RPMI8226 (cell line): ENCODE results near the gene S100A6.
"Not testable (repeated sequence)": the region's sequence is repeated elsewhere in the genome, so short reads cannot be mapped to it uniquely, and the experiment has no call there.

Source experiments
- DNase-seq: peaks from one replicate; pipeline ENCODE4 v3.0.0-alpha.2; 2015

Gene S100A6

DNA sequence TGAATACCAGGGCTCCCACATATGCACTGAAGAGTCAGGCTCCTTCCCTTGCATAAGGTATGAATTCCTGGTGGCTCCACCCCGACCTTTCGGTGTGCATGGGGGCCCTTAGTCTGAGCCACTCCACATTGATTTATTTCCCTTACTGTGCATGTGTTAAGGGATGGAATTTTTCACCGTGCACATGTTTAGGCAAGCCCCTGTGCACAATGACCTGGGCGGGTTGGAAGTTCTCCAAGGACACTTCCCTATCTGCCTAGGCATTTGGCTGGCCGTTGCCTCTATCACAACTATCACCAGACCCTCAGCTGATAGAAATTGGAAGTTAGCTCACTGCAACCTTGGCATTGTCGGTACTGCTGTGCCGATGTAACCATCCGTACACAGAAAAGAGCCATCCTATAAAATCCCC is 9.7 kb downstream of the S100A6 start:
- no peak for DNase-seq

DNA sequence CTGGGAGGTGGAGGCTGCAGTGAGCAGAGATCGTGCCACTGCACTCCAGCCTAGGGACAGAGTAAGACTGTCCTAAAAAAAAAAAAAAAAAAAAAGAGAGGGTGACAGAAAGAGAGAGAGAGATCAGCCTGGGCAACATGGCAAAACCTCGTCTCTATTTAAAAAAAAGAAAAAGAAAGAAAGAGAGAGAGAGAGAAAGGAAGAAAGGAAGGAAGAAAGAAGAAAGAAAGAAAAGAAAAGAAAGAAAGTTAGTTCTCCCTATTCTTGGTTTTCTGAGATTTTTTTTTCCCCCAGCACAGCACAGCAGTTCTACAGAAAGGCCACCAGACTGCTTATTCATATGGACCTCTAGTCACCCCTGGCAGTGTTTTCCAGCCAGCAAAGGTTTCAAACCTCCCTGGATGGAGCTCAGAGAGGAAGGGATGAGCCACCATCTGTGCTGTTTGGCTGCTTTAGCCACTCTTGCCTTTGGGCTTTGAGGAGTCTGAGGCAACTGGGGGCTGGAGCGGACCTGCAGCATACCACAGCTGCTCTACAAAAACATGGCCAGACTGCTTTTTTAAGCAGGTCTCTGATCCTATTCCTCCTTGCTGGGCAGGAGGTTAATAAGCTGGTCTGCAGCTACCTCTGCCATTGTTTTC is 10.6 kb downstream of the S100A6 start:
- no peak for DNase-seq

DNA sequence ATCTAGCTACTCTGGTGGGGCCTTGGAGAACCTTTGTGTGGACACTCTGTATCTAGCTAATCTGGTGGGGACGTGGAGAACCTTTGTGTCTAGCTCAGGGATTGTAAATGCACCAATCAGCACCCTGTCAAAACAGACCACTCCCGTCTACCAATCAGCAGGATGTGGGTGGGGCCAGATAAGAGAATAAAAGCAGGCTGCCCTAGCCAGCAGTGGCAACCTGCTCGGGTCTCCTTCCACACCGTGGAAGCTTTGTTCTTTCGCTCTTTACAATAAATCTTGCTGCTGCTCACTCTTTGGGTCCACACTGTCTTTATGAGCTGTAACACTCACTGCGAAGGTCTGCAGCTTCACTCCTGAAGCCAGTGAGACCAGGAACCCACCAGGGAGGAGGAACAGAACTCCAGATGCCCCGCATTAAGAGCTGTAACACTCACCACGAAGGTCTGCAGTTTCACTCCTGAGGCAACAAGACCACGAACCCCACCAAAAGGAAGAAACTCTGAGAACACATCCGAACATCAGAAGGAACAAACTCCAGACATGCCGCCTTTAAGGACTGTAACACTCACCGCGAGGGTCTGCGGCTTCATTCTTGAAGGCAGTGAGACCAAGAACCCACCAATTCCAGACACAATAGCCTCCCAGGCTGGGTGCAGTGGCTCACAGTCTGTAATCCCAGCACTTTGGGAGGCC is 13.3 kb downstream of the S100A6 start:
- DNase-seq = not testable (repeated sequence)

DNA sequence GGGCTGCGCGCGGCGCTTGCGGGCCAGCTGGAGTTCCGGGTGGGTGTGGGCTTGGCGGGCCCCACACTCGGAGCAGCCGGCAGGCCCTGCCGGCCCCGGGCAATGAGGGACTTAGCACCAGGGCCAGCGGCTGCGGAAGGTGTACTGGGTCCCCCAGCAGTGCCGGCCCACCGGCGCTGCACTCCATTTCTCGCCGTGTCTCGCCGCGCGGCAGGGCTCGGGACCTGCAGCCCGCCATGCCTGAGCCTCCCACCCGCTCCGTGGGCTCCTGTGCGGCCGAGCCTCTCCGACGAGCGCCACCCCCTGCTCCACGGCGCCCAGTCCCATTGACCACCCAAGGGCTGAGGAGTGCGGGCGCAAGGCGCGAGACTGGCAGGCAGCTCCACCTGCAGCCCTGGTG is 14.0 kb downstream of the S100A6 start:
- not testable (repeated sequence) for DNase-seq

DNA sequence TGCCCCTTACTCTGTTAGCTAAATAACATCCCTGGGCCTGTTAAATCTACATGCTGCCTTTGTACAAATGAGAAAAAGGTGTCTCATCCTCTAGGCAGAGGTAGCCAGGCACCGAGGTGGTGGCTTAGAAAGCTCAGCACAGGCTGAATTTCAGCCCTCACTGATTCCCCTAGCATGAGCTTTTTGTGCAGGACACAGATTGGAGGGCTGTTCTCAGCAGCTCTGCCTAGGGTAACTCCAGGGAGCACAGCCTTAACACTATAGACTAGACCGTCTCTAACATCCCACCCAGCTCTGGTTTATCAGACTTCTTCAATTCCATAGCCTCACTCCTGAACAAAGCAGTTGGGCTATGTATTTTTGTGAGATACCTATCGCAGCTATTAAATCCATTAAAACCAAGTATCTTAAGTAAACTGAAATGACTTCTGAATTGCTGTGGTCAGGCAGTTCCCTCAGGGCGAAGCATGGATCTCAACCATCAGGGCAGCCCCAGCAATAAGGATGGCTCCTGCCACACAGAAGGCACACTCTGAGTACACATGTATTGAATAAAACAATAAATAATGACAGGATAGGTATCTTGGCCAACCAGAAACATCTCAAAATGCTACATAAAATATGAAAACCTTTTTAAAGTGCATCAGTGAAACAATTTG is 14.8 kb downstream of the S100A6 start:
- DNase-seq = no peak

DNA sequence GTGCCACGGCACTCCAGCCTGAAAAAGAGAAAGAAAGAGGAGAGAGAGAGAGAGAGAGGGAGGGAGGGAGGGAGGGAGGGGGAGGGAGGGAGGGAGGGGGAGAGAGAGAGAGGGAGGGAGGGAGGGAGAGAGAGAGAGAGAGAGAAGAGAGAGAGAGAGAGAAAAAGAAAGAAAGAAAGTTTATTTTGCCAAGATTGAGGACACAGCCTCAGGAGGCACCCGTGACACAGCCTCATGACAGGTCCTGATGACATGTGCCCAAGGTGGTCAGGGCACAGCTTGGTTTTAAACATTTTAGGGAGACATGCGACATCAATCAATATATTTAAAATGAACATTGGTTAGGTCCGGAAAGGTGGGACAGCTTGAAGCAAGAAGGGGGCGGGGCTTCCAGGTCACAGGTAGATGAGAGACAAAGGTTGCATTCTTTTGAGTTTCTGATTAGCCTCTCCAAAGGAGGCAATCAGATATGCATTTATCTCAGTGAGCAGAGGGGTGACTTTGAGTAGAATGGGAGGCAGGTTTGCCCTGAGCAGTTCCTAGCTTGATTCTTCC is 15.6 kb downstream of the S100A6 start:
- not testable (repeated sequence) for DNase-seq

DNA sequence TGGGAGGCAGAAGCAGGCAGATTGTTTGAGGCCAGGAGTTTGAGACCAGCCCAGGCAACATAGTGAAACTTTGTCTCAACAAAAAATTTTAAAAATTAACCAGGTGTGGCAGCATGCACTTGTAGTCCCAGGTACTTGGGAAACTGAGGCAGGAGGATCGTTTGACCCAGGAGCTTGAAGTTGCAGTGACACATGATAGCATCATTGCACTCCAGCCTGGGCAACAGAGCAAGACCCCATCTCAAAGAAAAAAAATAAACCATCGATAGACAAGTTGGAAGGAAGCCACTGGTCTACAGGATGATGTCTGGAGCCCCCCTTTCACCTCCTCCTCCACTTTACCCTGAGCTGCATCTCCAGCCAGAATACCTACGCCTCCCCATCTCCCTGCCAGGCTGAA is 16.5 kb downstream of the S100A6 start:
- no peak for DNase-seq

DNA sequence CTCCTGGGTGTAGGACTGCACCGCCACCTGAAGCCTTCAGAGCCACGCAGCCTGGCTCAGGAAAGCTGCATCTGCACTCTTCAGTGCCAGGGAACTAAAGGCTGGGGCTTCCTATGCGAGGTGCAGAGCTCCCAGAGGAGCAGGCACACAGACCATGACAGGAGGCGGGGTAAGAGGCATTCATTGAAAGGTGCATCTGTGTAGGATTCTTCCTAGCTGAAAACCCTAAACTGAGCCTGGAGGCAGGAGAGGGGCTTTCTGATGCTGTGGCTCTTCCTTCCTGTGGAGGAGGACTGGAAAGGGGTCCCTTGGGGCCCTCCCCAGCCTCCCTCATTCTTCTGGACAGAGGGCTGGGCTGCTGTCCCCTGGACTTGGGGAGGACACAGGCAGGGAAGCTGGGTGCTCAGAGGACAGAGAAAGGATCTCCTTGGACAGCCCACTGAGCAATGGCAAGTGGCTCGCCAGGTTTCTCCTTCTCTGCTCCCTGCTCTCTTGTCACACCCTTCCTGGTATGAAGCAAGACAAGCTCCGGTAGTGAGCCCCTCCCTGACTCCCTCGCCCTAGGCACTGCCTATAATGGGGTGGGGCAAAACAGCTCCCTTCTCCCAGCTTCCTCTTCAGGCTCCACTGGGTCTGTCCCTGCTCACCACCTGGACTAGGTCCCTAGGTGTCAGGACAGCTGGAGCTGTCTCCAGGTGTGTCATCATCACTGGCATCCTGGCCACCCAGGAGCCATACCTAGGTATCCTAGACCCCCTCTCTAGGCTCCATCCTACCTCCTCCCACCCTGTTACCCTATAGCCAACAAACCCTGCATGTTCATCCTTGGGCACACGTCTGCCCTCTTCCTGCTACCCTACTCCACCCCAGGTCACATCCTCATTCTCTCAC is 20.0 kb downstream of the S100A6 start:
- no peak for DNase-seq

DNA sequence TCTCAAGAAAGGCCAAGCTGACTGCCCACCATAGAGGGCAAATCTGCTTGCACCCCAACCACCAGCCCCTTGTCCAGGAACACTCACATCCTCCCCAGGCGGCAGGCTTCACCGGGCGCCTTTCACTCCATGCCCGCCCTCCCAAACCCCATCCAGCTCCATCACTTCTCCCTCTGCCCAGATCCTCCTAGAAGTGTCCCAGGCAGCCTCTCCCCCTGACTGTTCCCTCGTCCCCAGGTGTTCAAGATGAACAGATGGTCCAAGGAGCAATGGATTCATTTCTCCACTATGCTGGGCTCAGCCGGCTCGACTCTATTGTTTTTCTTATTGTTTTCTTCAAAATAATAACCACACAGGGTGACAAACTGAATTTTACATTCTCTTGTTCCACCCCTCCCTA is 22.1 kb downstream of the S100A6 start:
- no peak for DNase-seq

DNA sequence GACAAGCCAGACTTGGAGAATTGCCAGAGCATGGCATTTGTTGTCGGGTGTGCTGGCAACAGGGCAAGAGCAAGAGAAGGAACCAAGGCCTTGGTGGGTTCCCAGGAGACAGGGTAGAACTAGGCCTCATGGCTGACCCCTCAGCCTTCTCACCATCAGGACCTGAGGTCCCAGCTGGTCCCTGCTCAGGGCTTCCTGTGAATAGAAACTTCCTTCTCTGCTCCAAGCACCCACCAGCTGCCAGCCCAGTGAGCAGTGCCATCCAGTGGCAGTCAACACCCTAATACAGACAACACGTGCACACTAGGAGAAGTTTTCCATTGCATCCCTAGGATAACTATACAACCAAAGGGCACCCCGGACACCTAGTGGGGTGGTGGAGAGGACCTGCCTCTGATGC is 22.8 kb downstream of the S100A6 start:
- peak; percentile 38 for DNase-seq

DNA sequence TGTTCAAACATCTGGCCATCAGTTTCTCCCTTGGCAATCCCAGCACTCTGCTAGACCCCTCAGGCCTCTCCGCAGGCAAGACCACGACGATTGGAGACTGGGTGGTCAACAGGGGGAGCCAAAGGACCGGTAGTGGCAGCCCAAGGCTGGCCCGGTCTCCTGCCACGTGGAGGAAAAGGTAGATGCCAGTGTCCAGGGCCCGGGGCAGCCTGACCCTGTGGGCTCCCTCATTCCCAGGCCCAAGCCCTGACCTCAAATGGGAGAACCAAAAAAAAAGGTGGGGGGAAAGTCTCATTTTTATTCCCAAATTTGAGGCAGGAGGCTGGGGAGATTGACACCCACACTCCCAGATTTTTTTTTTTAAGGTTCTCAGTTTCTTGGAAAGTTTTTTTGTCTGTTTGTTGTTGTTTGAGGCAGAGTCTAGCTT is 24.8 kb downstream of the S100A6 start:
- DNase-seq = peak; percentile 90

DNA sequence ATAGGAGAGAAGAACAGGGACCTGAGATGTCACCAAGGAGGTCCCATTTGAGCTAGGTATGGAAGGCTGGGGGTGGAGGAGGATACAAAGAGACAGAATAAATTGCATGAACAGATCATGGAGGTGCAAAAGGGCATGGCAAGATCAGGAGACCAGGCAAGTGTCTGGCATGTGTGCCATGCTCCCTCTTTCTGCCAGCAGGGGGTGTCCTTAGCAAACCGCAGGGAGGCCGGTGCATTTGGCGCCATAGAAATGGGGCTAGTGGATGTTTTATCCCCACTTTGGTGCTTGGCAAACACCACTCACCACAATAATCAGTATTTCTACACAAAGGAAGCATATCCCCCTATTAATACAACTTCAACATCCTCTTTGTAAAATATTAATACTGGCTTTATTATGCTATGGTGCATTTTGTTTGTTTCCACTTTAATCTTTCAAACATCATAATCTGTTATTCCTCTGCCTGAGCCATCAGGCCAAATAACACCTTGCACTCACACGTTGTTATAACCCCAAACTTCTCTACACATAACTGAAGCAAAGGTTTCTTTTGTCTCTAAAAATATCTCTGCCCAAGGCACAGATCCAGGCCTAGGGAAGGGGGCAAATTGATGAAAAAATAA is 25.9 kb downstream of the S100A6 start:
- peak; percentile 82 for DNase-seq

DNA sequence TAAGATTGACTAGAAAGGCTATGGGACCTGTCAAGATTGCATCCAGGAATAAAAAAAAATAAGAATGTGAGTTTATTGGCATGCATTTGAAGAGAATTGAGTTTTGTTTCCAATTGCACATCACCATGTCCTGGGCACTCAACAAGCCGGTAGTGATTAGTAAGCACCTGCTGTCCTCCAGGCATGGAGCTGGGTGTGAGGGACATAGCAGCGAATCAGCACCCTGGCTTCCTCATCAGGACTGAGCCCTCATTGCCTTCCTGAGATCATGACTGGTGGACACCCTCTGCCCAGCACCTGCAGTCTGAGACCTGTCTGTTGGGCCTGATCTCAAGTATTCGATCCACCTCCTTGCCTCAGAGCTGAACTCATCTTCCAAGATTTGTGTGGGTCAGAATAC is 26.8 kb downstream of the S100A6 start:
- DNase-seq = no peak

DNA sequence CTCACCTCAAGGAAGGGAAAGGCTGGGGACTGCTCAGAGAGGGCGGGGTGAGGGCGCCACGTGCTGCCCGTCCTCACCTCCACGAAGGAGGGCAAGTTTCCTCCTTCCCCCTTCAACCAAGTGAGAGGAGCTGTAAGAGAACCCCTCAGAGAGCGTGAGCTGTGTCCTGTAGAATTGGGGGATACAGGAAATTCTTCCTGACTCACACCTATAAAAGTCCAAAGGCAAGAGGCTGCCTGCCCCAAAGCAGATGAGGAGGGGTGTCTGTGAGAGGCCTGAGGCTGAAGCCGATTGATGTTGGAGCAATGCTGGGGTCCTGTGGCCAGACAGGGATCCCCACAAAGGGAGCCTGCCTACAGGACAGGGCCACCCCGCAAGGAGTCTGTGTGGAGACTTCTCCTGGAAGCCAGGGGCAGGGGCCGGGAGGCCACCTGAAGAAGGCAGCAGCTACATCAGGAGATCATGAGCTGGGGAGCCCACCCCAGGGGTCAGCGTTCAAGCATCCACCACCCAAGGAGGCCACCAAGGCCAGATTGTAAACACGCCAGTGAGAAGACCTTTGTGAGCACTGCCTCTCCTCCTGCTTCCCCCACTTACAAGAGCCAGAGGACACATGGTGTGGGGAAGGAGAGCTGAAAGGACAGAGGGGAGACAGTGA is 27.7 kb downstream of the S100A6 start:
- no peak for DNase-seq

DNA sequence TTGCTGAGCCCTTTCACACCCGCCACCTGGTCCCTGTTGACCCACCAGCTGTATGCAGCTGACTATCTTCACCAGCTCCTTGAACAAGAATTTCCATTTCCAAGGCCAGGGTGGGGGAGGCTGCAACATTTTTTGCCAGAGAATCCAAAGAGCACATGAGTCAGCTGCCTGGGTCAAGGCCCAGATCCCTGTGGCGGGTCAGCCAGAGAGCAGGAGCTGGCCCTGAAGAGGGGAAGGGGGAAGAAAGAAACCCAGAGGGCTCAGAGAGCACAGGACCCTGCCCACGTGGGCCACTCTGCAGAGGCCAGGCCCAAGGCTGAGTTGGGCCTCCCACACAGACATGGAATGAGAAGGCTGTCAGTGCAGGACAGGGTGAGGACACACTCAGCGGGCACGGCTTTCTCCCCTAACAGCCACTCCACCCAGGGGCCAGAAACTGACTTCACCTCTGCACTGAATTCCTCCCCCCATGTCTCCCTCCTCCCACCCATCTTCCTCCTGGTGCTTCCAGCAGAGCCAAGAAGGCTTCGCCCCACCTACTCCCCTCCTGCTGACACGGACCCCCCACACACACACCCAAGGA is 28.9 kb downstream of the S100A6 start:
- no peak for DNase-seq

DNA sequence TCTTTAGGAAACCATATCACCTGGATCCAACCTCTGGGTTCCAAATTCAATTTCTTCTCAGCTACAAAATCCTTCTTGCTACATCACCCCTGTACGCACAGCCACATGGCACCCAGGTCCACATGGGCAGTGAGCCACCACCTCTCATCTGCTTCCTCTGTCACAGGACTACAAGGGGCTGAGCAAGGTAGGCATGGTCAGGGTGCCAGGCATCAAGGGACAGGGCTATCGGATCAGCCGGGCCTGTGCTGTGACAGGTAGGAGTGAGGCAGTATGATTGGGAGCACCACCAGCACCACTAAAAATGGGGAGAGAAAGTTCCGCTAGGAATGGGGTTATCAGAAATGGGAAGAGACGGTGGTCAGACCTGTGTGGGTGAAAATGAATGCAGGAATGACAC is 29.4 kb downstream of the S100A6 start:
- DNase-seq = no peak

DNA sequence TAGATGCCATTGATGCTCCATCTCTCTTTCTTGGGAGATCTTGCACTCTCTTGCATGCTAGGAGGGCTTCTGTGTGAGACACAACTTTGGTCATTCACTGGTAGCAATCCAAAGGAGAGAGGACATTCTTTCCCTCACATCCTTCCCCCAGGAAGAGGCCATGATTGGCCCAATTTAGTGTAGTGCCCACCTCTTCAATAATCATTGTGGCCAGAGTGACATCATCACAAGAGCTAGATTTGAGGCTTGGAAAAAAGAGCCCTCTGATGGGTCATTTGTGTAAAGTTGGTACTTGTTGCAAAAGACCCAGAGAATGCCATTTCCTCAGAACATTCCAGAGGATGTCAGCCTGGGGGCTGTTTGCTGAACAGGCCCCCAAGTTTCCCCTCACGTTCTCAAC is 30.2 kb downstream of the S100A6 start:
- no peak for DNase-seq

DNA sequence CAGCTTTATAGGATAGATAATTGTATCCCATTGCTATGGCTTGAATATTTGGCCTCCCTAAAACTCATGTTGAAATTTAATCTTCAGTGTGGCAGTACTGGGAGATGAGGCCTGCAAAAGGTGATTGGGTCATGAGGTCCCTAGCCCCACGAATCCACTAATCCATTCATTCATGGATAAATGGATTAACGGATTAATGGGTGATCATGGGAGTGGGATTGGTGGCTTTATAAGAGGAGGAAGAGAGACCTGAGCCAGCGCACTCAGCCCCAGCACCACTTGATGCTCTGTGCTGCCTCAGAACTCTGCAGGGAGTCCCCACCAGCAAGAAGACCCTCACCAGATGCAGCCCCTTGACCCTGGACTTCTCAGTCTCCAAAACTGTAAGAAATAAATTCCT is 32.0 kb downstream of the S100A6 start:
- DNase-seq = no peak

DNA sequence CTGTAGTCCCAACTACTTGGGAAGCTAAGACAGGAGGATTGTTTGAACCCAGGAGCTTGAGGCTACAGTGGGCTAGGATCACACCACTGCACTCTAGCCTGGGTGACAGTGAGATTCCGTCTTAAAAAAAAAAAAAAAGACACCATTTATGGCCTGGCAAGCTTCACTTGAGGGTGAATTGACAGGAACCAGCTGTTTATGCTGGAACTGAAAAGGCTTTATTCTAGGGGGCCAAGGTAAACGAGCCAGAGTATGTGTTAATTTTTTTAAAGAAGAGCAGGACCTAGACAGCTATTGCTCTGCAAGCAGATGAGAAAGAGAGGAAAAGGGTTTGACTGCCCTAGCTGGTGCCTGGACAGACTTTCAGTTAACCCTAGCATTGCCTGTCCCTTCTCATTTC is 37.0 kb downstream of the S100A6 start:
- DNase-seq = no peak

DNA sequence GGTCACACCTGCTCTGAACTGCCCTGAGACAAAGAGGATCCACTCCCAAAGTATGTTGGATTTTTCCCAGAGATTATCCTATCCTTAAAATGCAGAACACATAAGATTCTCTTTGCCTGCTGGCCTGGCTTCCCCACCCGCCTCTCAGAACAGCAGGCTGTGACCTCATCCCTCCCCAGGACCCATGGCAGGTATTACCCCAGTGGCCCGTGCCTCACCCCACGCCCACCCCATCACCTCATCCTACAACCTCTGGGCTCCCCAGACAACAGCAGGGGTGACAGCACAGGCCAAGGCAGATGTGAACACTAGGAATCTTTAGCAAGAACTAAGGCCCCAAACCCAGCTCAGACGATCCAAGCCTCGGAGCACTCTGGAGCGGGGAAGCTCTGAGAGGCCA is 40.3 kb downstream of the S100A6 start:
- DNase-seq = no peak

DNA sequence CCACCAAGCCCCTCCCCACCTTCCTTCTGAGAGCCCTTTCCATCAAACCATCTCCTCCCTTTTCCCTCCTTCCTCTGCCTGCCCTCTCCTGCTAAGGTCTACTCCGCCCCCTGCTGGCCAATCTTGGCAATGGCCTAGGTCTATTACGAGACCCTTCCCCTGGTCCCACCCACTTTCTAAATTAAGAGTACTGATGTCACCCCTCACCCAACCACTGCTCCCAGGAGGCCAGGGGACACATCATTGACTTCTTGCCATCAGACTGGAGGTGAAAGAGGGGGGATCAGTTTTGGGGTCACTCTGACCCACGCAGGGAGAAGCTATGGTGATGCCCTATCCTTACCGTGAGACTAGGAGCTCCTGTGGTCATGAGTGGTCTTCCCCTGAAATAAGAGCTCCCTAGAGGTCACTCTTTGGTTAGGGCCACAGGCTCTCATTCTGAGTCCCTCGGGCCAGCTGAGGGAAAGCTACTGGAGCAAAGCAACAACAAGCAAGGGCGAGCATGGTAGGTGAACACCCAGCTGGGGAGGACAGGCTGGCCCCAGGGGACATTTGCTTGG is 40.7 kb downstream of the S100A6 start:
- DNase-seq = peak; percentile 84
